K562 (cell line): ENCODE data around the gene CDKN1C. TPM values are rescaled to one million over a fixed set of nuclear protein-coding genes. Genes with fewer than 3 reads are reported as not detected.

Experiments
- CCAR2 ChIP-seq: fragments of 200-400 bp; formaldehyde crosslinking; IDR thresholded peaks from 2 replicates; pipeline ENCODE4 v1.6.1; 2017; ENCODE audit warnings: mild to moderate bottlenecking, low read depth, low read length
- DDX20 ChIP-seq: fragments of 450-650 bp; IDR thresholded peaks from 2 replicates; pipeline ENCODE4 v1.6.1; 2016; ENCODE audit warnings: missing genetic modification characterization, low read depth, mild to moderate bottlenecking, missing compliant biosample characterization, moderate library complexity
- EGR1 ChIP-seq: fragments of 450-650 bp; conservative IDR thresholded peaks from 2 replicates; pipeline ENCODE4 v1.6.1; 2017; ENCODE audit warnings: mild to moderate bottlenecking
- FIP1L1 ChIP-seq: fragments of 200-400 bp; formaldehyde crosslinking; IDR thresholded peaks from 2 replicates; pipeline ENCODE4 v1.6.1; 2018; ENCODE audit warnings: mild to moderate bottlenecking, low read depth, low read length; ENCODE audit not compliant: poor library complexity, severe bottlenecking
- HINFP ChIP-seq: fragments of 450-650 bp; conservative IDR thresholded peaks from 2 replicates; pipeline ENCODE4 v1.6.1; 2016; ENCODE audit warnings: missing genetic modification characterization, low read depth, mild to moderate bottlenecking, control low read depth, missing compliant biosample characterization
- KDM5B ChIP-seq: fragments of 200-600 bp; sonication (generic); IDR thresholded peaks from 2 replicates; pipeline ENCODE4 v1.6.1; 2012; ENCODE audit warnings: low read depth, mild to moderate bottlenecking, moderate library complexity, low read length, control low read depth, inconsistent platforms; ENCODE audit not compliant: insufficient replicate concordance
- MAFG ChIP-seq: fragments of 450-650 bp; conservative IDR thresholded peaks from 2 replicates; pipeline ENCODE4 v1.6.1; 2016; ENCODE audit warnings: missing genetic modification characterization, missing compliant biosample characterization
- POLR2AphosphoS5 ChIP-seq: IDR thresholded peaks from 2 replicates; pipeline ENCODE4 v1.6.1; 2011; ENCODE audit warnings: mild to moderate bottlenecking, low read depth, low read length, moderate library complexity; ENCODE audit not compliant: control insufficient read depth, insufficient read depth
- POLR2G ChIP-seq: fragments of 200-400 bp; formaldehyde crosslinking; IDR thresholded peaks from 2 replicates; pipeline ENCODE4 v1.6.1; 2017; ENCODE audit warnings: low read depth, mild to moderate bottlenecking, antibody characterized with exemption, low read length, moderate library complexity
- PREB ChIP-seq: sonication (generic); formaldehyde crosslinking; IDR thresholded peaks from 2 replicates; pipeline ENCODE4 v1.8.1; 2023; ENCODE audit warnings: mild to moderate bottlenecking, missing genetic modification reagents
- RBFOX2 ChIP-seq: fragments of 200-400 bp; formaldehyde crosslinking; IDR thresholded peaks from 2 replicates; pipeline ENCODE4 v1.6.1; 2017; ENCODE audit warnings: low read depth, mild to moderate bottlenecking, low read length, moderate library complexity
- RNF2 ChIP-seq: sonication (generic); IDR thresholded peaks from 2 replicates; pipeline ENCODE4 v1.6.1; 2016
- SMAD3 ChIP-seq: fragments of 450-650 bp; formaldehyde crosslinking; conservative IDR thresholded peaks from 2 replicates; pipeline ENCODE4 v1.4.0; 2020; ENCODE audit warnings: mild to moderate bottlenecking
- SMARCA4 ChIP-seq: fragments of 450-650 bp; IDR thresholded peaks from 2 replicates; pipeline ENCODE4 v1.6.1; 2016
- SMARCA5 ChIP-seq: fragments of 450-650 bp; IDR thresholded peaks from 2 replicates; pipeline ENCODE4 v1.6.1; 2016
- SMARCC2 ChIP-seq: fragments of 450-650 bp; IDR thresholded peaks from 2 replicates; pipeline ENCODE4 v1.6.1; 2017; ENCODE audit warnings: antibody characterized with exemption, moderate library complexity, mild to moderate bottlenecking, low read depth
- STAG1 ChIP-seq: sonication (generic); formaldehyde crosslinking; IDR thresholded peaks from 2 replicates; pipeline ENCODE4 v1.5.0; 2020; ENCODE audit warnings: missing genetic modification reagents, borderline replicate concordance
- TFE3 ChIP-seq: fragments of 450-650 bp; formaldehyde crosslinking; IDR thresholded peaks from 2 replicates; pipeline ENCODE4 v1.4.0; 2020; ENCODE audit warnings: mild to moderate bottlenecking, mixed read lengths
- USF1 ChIP-seq: sonication (generic); formaldehyde crosslinking; IDR thresholded peaks from 2 replicates; pipeline ENCODE4 v1.9.0; 2022; ENCODE audit warnings: mild to moderate bottlenecking, missing genetic modification reagents
- VEZF1 ChIP-seq: fragments of 200-800 bp; sonication (Bioruptor generic); IDR thresholded peaks from 2 replicates; pipeline ENCODE4 v1.6.1; 2017; ENCODE audit warnings: missing genetic modification characterization, missing compliant biosample characterization
- XRCC3 ChIP-seq: fragments of 450-650 bp; IDR thresholded peaks from 2 replicates; pipeline ENCODE4 v1.6.1; 2017; ENCODE audit warnings: mild to moderate bottlenecking, moderate library complexity
- ZNF584 ChIP-seq: fragments of 200-800 bp; sonication (Bioruptor generic); IDR thresholded peaks from 2 replicates; pipeline ENCODE4 v1.6.1; 2016; ENCODE audit warnings: low read depth, mild to moderate bottlenecking, missing genetic modification characterization, missing compliant biosample characterization
- polyA plus RNA-seq, 8 experiments: library from polyadenylated mRNA; depleted of rRNA in 4 of 8; stranded (reverse) in 5 of 8; unstranded in 3 of 8; fragments of >200 nt; fragmentation: Nextera tagmentation in 2 of 8; fragmentation: Illumina TruSeq in 1 of 8; extraction: Ambion mirVana in 2 of 8; extraction: Trizol in 1 of 8; gene quantifications; 2 replicates each; pipeline versions ENCODE4 v1.2.1 to v1.2.3, GENCODE V29; 2011 to 2014; ENCODE audit warnings: inconsistent platforms in 1 of 8, missing spikeins in 1 of 8
- total RNA-seq, 7 experiments: library from RNA; depleted of rRNA in 6 of 7; stranded (reverse); fragments of >200 nt in 6 of 7; fragmentation: Illumina TruSeq in 2 of 7; extraction: Trizol in 2 of 7; gene quantifications; 2 replicates each; pipeline versions ENCODE4 v1.2.1 to v1.2.3, GENCODE V29; 2011 to 2021; ENCODE audit warnings: low replicate concordance in 1 of 7

Gene CDKN1C
- total and polyA plus RNA-seq, 9 of the 15 experiments (the other 6 are each of a cell fraction or from before 2014, with no cell fraction given): 2.8 to 21.1 (median 9.3) TPM

- TF ChIP-seq TFE3 (CRISPR knock-in tag) (no peak), POLR2G (peak; percentile 67), KDM5B (peak; percentile 37), XRCC3 (no peak), SMARCA5 (no peak), FIP1L1 (peak; percentile 50), RBFOX2 (peak; percentile 67), SMAD3 (CRISPR knock-in tag) (no peak), DDX20 (tag) (no peak), ZNF584 (CRISPR knock-in tag) (no peak), USF1 (CRISPR knock-in tag) (0 out of 2 replicates have a peak, but pooled peaks have one; percentile 6), SMARCC2 (no peak), POLR2AphosphoS5 (no peak), RNF2 (no peak), SMARCA4 (no peak), PREB (CRISPR knock-in tag) (no peak), HINFP (tag) (no peak), VEZF1 (no peak), STAG1 (peak; percentile 18; the same call in 1 of the 2 replicates), CCAR2 (no peak), EGR1 (no peak), MAFG (tag) (no peak)
Measured at GRCh38 chr11:2927851-2928604, 42.5 kb upstream of the CDKN1C start (continued).
